Bone marrow (tissue), 2 donors: ENCODE data around the gene MYL5.

Source experiments
- DNase-seq, 2 donors: peaks; one replicate each; lab custom pipeline; 2025; lab: John Stamatoyannopoulos, UW

The MYL5 gene

DNA sequence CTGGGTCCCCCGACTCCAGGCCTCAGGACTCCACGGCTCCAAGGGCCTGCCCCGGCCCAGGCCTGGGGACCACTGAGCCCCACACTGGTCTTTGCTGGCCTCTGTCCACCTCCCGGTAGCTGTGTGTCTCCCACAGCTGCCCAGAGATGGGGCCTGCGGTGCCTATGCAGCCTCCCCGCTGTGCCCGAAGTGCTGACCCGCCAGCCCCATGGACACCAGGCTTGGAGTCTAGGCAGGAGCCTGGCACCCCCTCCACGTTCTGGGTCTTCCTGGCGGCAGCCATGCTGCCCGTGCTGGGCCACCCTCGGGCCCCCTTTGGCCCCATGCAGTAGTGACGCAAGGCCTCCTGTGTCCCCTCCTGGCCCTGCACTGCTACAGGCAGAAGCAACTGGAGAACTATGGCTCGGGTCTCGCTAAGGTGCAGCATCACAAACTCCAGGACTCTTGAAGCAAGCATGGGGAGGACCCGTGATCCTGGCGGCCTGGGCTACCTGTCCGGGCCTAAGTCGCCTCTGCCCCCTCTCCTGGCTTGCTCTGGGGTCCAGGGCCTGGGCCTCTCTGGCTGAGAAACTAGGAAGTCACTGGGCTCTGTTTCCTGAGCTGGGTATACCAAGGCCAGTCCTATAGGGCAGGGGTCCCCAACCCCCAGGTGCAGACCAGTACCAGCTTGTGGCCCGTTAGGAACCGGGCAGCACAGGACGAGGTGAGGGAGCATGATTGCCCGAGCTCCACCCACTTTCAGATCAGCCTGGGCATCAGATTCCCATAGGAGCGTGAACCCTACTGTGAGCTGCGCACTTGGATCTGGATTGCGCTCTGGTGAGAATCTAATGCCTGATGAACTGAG lies 917 bp downstream of the MYL5 start:
- no peak for DNase-seq

DNA sequence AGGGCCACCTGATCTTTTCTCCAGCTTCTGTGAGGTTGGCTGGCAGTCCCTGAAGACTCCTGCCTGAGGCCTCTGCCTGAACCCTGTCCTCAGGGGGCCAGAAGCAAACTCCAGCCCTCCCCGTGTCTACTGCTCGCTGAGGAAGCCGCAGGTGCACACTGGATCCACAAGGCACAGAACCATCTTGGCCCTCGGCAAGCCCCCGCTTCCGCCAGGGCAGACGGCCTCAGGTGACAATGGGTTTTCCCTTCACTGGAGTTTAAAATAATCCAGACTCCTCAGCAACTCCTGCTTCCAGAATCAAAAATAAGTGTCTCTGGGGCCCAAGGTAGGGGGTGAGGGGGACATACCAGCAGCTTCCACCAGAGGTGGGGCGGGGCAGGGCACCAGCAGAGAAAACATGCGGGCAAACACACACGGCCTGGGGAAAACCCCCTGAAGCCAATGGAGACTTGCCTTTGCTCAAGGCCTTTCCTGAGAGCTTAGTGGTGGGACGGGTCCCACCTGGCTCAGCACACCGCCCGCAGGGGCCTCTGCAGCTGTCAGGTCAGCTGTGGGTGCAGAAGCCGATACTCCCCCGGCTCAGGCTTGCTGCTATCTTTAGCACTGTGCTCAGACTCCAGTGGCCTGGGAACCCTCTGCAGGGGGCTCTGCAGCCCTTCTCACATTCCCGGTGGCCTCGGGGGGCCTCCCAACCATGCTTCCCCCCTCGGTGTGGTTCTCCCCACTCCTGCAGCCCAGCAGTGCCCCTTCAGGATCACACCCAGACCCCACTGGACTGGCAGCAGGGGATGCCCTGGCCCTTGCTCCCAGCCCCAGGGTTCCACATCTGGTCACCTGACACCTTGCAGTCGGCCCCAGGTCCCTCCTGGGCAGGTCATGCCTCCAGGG lies 1.9 kb downstream of the MYL5 start:
- DNase-seq = no peak

- no peak for DNase-seq
Observed at GRCh38 chr4:676871-677235, 2.5 kb downstream of the MYL5 start.

GRCh38 chr4:677431-678293 lies 3.3 kb downstream of the MYL5 start:
- DNase-seq = no peak

- no peak for DNase-seq
Observed at GRCh38 chr4:678331-679103, 4.2 kb downstream of the MYL5 start.

DNA sequence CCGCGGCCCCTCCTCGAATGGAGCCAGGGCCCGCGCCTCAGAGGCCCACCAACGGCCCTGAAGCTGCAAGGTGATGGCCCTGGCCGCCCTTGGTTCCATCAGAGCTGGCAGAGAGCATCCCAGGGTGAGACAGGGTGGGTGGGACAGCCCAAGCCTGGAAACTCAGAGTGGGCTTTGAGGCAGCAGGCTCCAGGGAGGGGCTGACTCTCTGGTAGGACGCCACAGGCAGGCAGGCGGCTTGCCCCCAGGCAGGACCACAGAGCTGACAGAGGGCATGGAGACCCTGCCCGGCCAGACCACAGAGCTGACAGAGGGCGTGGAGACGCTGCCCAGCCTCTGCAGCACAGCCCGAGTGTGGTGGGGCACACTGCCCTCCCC lies 4.8 kb downstream of the MYL5 start:
- DNase-seq = no peak

GRCh38 chr4:679629-680028 lies 5.3 kb downstream of the MYL5 start:
- DNase-seq = no peak

GRCh38 chr4:680091-680490 lies 5.7 kb downstream of the MYL5 start:
- no peak for DNase-seq

DNA sequence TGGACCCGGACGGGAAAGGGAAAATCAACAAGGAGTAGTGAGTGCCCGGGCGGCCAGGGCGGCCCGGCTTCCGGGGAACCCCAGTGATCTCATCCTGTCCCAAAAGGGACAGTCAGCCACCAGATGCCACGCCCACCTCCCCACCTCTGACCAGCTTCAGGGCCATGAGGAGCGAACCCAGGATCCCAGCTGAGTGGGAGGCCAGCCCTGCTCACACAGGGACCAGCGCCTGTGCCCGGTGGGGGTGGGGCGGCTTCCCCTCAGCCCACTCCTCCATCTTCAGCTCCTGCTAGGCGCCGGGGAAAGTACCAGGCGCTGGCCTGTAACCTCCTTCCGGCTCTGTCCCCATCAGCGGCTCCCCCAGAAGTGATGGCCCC lies 6.2 kb downstream of the MYL5 start:
- DNase-seq = no peak

- peak in 1 of 2 donors; percentile 18 for DNase-seq
Observed at GRCh38 chr4:680928-681645, 6.7 kb downstream of the MYL5 start.

DNA sequence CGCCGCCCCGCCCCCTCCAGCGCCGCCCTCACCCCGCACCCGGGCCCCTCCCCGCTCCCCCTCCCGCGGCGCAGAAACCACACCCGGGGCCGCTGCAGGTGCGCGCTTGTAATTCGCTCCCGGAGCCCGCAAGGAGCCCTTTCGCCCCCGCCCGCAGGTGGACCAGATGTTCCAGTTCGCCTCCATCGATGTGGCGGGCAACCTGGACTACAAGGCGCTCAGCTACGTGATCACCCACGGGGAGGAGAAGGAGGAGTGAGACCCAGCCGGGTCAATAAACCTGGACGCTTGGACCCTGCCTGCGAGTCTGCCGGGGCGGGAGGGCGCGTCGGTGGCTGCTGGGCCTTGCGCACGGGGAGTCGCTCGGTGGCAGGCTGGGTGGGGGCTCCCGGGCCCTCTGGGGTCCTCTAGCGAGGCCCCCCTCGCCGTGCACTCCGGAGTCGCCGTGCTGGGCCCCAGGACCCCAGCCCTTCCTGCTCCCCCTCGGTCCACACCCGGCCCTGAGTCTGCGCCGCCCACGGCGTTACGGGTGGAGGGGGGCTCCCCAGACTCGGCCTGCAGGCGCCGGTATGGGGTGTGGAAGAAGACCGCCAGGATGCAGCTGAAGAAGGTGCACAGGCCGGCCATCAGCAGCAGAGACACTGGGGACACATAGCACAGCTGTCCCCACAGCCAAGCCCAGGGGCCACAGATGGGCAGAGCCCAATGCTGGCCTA lies 7.6 kb downstream of the MYL5 start:
- DNase-seq = no peak

GRCh38 chr4:682490-683172 lies 8.3 kb downstream of the MYL5 start:
- no peak for DNase-seq

DNA sequence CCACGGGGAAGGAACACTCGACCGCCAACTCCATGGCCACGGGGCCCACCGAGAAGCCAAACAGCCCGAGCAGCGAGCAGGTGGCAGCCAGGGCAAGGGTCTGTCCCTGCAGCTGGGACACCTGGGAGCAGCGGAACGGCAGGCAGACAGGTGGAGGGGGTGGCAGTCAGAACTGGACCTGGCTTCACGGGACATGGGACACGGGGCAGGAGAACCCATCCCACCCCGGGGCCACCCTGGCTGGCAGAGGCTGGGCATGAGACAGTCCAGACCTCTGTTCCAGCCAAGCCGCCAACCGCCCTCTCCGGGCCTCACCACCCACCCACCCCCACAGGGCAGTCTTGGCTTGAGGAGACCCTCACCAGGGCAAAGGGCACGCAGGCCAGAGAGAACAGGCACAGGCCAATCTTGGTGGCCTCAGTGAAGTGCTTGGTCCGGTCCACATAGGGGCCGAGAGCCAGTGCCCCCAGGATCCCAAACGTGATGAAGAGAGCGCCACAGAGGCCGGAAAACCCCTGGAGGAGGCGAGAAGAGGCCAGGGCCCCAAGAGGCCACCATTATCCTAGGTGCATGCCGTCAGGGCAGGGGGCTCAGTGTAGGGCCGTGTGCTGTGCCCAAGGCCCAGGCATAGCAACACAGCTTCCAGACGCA lies 9.0 kb downstream of the MYL5 start:
- DNase-seq = no peak

- DNase-seq = no peak
Observed at GRCh38 chr4:683982-684622, 9.8 kb downstream of the MYL5 start.

DNA sequence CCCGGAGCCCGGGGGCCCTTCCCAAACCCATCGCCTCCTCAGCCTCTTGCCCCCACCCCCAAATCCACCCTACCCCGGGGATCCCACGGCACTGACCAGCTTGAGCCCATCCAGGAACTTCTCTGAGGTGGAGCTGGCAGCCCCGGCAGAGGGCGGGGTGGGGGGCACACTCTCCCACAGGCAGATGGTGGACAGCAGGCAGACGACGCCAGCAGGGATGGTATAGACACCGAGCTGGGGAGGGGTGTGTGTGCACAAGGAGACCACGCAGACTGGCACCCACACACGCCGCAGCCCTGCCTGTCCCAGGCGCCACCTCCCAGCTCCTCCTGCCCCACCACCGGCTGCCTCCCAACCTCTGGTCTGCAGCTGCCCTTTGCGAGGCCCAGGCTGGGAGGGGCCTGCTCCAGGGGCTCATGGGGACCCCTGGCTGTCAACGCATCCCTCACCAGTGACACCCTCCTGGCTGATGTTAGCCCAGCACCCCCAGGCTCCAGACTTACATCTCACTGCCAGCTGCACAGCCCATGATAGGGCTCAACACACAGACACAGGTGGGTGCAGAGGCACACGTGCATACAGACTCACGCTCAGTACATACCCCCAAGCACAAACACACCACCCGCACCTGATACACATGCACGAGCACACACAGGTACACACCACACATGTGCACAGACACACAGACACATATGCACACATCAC lies 10.4 kb downstream of the MYL5 start:
- DNase-seq = no peak

DNA sequence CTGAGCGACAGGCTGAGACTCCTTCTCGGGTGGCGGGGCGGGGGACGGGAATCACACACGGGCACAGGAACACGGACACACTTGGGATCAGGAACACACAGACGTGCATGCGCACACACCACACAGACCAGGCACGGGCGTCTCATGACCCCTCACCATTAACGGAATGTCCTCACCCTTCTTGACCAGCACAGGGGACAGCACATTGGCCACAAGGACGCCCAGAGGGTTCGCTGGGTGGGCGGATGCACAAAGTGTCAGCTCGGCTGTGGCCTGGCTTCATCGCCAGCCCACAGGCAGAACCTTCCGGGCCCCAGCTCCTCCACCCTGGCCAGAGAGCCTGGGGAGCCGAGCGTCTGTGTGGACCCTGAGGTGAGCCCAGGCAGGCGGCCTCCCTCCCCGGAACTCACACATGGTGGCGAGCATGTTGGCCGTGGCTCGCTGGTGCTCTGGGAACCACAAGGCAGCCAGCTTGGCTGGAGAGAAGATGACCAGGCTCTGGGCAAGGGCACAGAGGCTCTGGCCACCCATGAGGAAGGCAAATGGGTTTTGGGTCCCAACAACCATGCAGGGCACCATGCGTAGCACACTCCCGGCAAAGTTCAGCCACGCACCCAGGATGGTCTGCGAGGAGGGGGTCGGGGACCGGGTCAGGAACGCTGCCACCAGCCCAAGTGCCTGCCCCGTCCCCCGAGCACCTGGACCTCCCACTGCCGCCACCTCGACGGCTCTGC lies 11.5 kb downstream of the MYL5 start:
- no peak for DNase-seq

DNA sequence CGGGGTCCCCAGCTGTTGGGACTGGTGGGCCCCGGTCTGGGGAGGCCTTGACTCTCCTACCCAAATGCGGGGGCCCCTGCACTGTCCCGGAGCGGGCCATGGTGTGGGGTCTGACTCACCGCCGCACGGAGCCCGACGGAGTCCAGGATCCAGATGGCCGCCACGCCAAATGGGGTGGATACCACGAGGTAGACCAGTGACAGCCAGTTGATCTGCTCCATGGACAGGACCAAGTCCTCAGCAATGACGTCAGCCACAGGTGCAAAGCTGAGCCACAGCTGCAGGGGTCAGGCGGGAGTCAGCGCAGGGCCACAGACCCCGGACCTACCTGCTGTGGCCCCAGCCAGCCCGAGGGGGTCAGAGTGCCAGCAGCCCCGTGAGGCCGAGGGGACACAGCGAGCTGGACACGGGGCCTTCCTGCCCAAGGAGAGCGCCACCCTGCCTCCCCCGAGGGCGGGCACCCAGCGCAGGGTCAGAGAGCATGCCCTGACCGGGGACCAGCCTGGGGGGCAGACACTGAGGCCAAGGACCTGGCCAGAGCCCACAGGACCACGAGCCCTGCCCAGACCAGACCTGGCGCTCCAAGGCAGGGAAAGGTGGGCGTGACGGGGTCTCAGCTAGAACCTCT lies 12.2 kb downstream of the MYL5 start:
- DNase-seq = no peak
